IPS-18c (cell line): ENCODE results near the gene CLASP2.

Source experiments
- H3K4me3 ChIP-seq: 2 replicates; pipeline ENCODE4 v1.7.0; 2013; ENCODE audit warnings: low read depth, mild to moderate bottlenecking, low read length, moderate library complexity; ENCODE audit not compliant: insufficient read depth
- H3K9me3 ChIP-seq: one replicate; pipeline ENCODE4 v1.6.1; 2013; ENCODE audit warnings: mild to moderate bottlenecking, low read length, moderate library complexity; ENCODE audit not compliant: control insufficient read depth, insufficient read depth

Gene CLASP2

DNA sequence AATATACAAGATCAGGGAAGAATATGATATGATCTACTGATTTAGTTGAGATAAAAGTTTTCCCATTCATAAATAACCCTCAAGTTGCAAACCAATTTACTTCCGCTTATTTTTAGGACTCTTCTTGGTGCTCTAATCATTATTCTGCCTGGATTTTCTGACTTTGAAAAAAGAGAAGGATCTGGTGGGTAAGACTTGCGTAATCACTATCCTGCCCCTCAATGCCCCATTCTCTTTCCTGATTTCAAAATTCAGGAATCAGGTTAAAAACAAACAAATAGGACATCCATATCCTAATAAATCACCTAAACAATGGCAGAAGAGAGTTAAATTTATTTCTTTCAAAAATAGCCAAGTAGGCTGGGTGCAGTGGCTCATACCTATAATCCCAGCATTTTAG, 127.5 kb downstream of the CLASP2 start:
- Histone ChIP-seq H3K4me3 (no peak overlapping the region), H3K9me3 (no peaks in the 10 kb centered on the region)

GRCh38 chr3:33586402-33586801, 131.7 kb downstream of the CLASP2 start:
- Histone ChIP-seq H3K9me3 (no peaks in the 10 kb centered on the region), H3K4me3 (no peak overlapping the region)

- Histone ChIP-seq H3K9me3 (no peaks in the 10 kb centered on the region), H3K4me3 (no peak overlapping the region)
Observed at GRCh38 chr3:33582234-33582633, 135.8 kb downstream of the CLASP2 start.

- H3K4me3 ChIP-seq = no peak overlapping the region
- no peaks in the 10 kb centered on the region for H3K9me3 ChIP-seq
Observed at GRCh38 chr3:33581666-33582065, 136.4 kb downstream of the CLASP2 start.

DNA sequence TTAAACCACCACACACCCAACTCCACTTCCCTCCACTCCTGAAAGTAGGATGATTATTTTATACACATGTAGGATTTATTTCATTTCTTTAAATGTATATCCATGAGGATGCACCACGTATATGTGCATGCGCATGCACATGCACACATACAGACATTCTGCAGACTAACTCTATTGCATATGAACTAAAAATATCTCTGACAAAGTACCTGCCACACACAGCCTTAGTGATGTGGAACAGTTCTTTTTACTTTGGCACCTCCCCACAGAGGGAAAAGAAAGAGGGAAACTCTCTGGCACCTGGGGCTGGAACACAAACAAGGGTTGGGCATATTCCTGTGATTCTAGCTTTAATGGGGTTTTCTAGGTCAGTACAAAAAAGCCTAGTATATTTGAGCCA, 138.2 kb downstream of the CLASP2 start:
- Histone ChIP-seq H3K9me3 (no peaks in the 10 kb centered on the region), H3K4me3 (no peak overlapping the region)

DNA sequence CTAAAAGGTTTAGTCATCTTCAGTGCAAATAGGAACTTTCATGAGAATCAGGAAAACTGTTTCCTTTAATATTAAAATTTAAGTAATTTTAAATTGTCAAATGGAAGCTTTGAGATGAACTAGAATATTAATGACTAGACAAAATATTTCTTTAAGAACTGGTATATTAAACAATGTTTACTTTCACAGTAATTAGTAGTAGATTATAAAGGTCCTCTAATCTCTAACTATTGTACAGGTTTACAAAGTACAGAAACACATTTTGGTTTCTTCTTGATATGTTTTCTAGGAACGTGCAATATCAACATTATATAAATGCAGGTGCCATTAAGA, 138.9 kb downstream of the CLASP2 start:
- no peaks in the 10 kb centered on the region for H3K9me3 ChIP-seq
- H3K4me3 ChIP-seq = no peak overlapping the region

DNA sequence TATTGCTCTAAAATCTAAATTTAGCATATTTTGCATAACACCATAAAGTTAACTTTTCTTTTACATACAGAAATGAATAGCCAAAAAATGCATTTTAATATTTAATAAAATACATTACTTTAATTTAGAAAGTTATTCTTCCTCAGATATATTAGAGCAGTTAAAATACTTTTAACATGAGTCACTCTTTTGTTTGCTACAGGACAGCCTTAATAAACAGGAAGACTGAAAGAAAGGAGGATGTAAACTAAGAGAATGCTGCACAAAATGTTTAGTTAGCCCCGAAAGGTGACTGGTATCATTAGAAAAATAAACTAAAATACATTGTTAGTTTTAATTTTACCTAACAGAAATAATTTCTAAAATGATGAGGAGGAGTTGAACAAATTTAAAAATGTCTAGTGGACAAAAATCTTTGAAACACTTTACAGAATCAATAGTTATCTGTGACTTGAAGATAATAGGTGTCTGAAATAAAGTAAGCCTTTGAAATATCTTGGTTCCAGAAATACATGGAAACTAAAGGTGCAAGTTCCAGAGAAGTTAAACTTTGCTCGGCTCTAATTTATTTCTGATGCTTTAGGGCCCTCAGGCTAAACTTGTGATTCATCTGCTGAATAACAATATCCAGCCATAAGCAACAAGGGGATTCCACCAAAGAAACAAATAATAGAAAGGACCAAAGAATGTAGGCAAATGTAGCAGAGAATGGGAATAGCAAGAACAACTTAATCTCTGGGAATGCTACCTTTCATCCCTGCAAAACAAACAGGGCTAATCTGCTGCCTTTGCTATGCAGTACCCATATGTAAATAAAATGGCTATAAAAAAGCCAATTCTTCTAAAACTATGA, 139.5 kb downstream of the CLASP2 start:
- Histone ChIP-seq H3K4me3 (no peak overlapping the region), H3K9me3 (no peaks in the 10 kb centered on the region)

GRCh38 chr3:33577588-33577987, 140.5 kb downstream of the CLASP2 start:
- Histone ChIP-seq H3K4me3 (no peak overlapping the region), H3K9me3 (no peaks in the 10 kb centered on the region)

GRCh38 chr3:33577173-33577572, 140.9 kb downstream of the CLASP2 start:
- H3K9me3 ChIP-seq = no peaks in the 10 kb centered on the region

GRCh38 chr3:33575311-33575710, 142.7 kb downstream of the CLASP2 start:
- H3K9me3 ChIP-seq = no peaks in the 10 kb centered on the region
- no peak overlapping the region for H3K4me3 ChIP-seq

More at GRCh38 chr3:33577173-33577572, 140.9 kb downstream of the CLASP2 start:
- no peak overlapping the region for H3K4me3 ChIP-seq

GRCh38 chr3:33557829-33558228, 160.2 kb downstream of the CLASP2 start:
- Histone ChIP-seq H3K9me3 (no peaks in the 10 kb centered on the region), H3K4me3 (no peak overlapping the region)

GRCh38 chr3:33557279-33557678, 160.8 kb downstream of the CLASP2 start:
- H3K9me3 ChIP-seq = no peaks in the 10 kb centered on the region
- no peak overlapping the region for H3K4me3 ChIP-seq

DNA sequence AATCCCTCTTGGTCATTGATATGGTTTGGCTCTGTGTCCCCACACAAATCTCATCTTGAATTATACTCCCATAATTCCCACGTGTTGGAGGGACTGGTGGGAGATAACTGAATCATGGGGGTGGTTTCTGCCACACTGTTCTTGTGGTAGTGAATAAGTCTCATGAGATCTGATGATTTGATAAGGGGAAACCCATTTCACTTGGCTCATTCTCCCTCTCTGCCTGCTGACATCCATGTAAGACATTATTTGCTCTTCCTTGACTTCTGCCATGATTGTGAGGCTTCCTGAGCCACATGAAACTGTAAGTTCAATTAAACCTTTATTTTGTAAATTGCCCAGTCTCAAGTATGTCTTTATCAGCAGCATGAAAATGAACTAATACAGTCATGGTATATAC, 171.0 kb downstream of the CLASP2 start:
- Histone ChIP-seq H3K9me3 (no peaks in the 10 kb centered on the region), H3K4me3 (no peak overlapping the region)

DNA sequence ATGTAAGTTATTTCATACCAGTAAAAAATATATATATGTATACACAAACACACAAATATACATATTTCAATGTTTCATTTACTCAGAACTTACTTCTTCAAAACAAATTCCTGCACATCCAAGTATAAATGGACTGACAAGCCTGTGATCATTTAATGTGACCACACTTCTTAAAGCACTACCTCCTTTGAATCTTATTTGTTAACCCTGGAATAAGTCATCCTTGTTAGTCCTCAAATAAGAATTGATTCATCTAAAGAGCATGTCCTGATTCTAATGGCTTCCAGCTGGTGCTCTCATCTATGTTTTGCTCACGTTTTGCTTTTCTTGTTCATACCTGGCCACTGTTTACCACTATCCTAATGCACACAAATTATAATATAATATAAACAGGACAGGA, 173.9 kb downstream of the CLASP2 start:
- Histone ChIP-seq H3K9me3 (no peaks in the 10 kb centered on the region), H3K4me3 (no peak overlapping the region)

DNA sequence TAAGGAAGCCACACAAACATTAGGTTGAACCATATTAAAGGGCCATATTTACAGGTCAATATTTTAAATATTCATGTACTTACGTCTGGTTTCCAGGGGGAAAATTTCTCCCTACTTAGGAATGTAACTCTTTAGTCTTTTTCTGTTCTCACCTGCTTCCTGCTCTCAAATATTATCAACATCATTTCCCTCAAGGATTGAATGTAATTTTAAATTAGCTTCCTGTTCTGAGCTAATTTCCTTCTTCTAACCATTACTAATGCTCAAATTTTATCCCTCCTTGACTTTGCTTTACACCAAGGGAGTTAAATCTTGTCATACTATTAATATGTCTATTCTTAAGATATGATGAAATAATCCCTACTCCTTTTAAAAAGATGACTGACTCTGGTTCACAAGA, 174.5 kb downstream of the CLASP2 start:
- H3K9me3 ChIP-seq = no peaks in the 10 kb centered on the region
- H3K4me3 ChIP-seq = no peak overlapping the region

- Histone ChIP-seq H3K4me3 (no peak overlapping the region), H3K9me3 (no peaks in the 10 kb centered on the region)
Observed at GRCh38 chr3:33541918-33542317, 176.1 kb downstream of the CLASP2 start.

DNA sequence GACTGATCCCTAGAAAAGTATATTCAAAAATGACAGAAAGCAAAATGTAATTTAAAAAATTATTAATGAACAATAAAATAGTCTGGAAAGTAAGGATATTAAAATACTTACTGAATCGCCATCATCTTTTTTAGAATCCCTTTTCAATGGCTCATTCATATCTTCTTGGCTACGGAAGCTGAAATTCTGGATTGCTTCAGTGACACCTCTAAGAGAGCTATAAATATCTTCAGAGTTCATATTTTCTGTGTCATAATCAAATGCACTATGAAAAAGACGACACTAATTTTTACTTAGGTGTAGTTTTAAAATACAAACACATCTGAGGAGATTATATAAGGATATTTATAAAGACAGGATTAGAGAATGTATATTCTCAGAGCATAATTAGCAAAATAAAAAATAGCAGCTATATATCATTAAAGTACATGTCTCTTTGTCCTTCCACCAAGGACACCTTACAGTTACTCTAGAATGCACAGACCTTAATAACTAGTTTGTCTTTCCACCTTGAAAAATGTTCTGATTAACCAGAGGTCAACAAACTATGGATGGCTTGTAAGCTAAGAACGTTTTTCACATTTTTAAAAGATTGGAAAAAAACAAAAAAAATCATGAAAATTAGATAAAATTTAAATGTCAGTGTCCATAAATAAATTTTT, 179.2 kb downstream of the CLASP2 start:
- Histone ChIP-seq H3K4me3 (no peak overlapping the region), H3K9me3 (no peaks in the 10 kb centered on the region)

- H3K9me3 ChIP-seq = no peaks in the 10 kb centered on the region
Observed at GRCh38 chr3:33537133-33537532, 180.9 kb downstream of the CLASP2 start.

More at GRCh38 chr3:33537133-33537532, 180.9 kb downstream of the CLASP2 start:
- no peak overlapping the region for H3K4me3 ChIP-seq
